Measurements from ENCODE around the gene UGT8. TPM values are rescaled to one million over a fixed set of nuclear protein-coding genes. Genes with fewer than 3 reads are reported as not detected.

Gene UGT8
- total RNA-seq, 1 experiment from 2014 or later: 1.2 TPM

DNA sequence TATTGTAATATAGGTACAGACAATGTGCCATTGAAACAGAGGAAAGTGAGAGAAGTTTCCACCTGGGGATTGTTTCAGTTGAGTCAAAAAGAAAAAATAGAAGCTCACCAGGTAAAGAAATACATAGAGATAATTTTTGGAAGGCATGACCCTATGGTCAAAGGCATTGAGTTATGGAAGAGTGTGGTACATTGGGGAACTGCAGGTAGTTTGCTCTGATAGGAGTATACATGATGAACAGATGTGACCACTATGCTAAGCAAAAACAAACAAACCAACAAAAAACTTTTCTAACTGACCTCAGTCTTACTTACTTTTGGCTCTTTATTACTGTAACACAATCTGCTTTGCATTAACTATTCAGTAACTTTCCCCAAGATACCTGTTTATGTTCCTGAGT, 85.9 kb downstream of the UGT8 start:
- Histone ChIP-seq H3K9me3 (ENCODE audit: low read depth, low read length, poor library complexity, severe bottlenecking) (no peaks in the 10 kb centered on the region), H3K27me3 (replicated peaks; ENCODE audit: insufficient read depth, low read depth, low read length, poor library complexity) (no peaks in the 10 kb centered on the region), H3K4me1 (ENCODE audit: insufficient read depth, low read length, poor library complexity, severe bottlenecking) (no peaks in the 10 kb centered on the region), H3K36me3 (ENCODE audit: insufficient read depth, low read length, poor library complexity, severe bottlenecking) (no peaks in the 10 kb centered on the region), H3K27ac (ENCODE audit: low read depth, low read length, poor library complexity, severe bottlenecking) (no peak overlapping the region), H3K4me3 (ENCODE audit: low read depth, low read length, poor library complexity, severe bottlenecking) (no peak overlapping the region)
- no peak for TF ChIP-seq EZH2 (IDR thresholded peaks at IDR 0.05; ENCODE audit: borderline replicate concordance, low read depth, low read length, poor library complexity, severe bottlenecking)
- no peak for TF ChIP-seq CTCF (conservative IDR thresholded peaks at IDR 0.05; ENCODE audit: low read depth, low read length)
- POLR2A ChIA-PET (ENCODE audit: low non-redundant PET): no interaction called here
- BruUV-seq (replicated peaks): no TSS peak
- CTCF ChIA-PET: no interaction called here
- intact Hi-C loops (cut with micrococcal nuclease; ENCODE audit: unreplicated experiment): no loop called here
- DNase-seq (ENCODE audit: low spot score): no peak

DNA sequence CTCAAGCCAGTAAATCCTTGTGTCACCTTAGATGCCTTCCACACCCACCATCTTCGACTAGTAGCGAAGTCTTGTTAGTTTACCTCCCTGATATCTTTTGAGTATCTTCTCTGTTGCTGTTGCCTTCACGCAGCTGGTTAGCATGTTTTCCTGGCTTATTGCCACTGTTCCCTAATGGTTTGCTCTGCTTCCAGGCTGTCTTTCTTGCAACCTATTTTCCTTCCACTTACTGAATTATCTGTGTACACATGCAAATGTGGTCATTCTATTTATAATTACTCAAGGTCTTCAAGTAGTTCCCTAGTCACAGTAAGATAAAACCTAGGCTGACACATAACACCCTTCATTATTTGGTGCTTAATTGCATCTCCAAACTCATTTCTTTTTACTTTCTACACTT, 89.5 kb downstream of the UGT8 start:
- POLR2A ChIA-PET (ENCODE audit: low non-redundant PET): no interaction called here
- Histone ChIP-seq H3K4me1 (ENCODE audit: insufficient read depth, low read length, poor library complexity, severe bottlenecking) (no peaks in the 10 kb centered on the region), H3K4me3 (ENCODE audit: low read depth, low read length, poor library complexity, severe bottlenecking) (no peak overlapping the region), H3K9me3 (ENCODE audit: low read depth, low read length, poor library complexity, severe bottlenecking) (no peaks in the 10 kb centered on the region), H3K27me3 (replicated peaks; ENCODE audit: insufficient read depth, low read depth, low read length, poor library complexity) (no peaks in the 10 kb centered on the region), H3K36me3 (ENCODE audit: insufficient read depth, low read length, poor library complexity, severe bottlenecking) (no peaks in the 10 kb centered on the region), H3K27ac (ENCODE audit: low read depth, low read length, poor library complexity, severe bottlenecking) (no peak overlapping the region)
- intact Hi-C loops (cut with micrococcal nuclease; ENCODE audit: unreplicated experiment): no loop called here
- TF ChIP-seq CTCF (conservative IDR thresholded peaks at IDR 0.05; ENCODE audit: low read depth, low read length) (no peak), EZH2 (IDR thresholded peaks at IDR 0.05; ENCODE audit: borderline replicate concordance, low read depth, low read length, poor library complexity, severe bottlenecking) (no peak)
- CTCF ChIA-PET: no interaction called here
- no TSS peak for BruUV-seq (replicated peaks)
- no peak for DNase-seq (ENCODE audit: low spot score)

GRCh38 chr4:114690571-114690970, 92.0 kb downstream of the UGT8 start:
- CTCF ChIA-PET: no interaction called here
- no peaks in the 10 kb centered on the region for H3K36me3 ChIP-seq (ENCODE audit: insufficient read depth, low read length, poor library complexity, severe bottlenecking)
- H3K4me1 ChIP-seq (ENCODE audit: insufficient read depth, low read length, poor library complexity, severe bottlenecking): peaks cover 6% of the 10 kb centered on the region
- DNase-seq (ENCODE audit: low spot score): no peak
- POLR2A ChIA-PET (ENCODE audit: low non-redundant PET): no interaction called here
- no peaks in the 10 kb centered on the region for H3K9me3 ChIP-seq (ENCODE audit: low read depth, low read length, poor library complexity, severe bottlenecking)
- no peak overlapping the region for H3K4me3 ChIP-seq (ENCODE audit: low read depth, low read length, poor library complexity, severe bottlenecking)
- no TSS peak for BruUV-seq (replicated peaks)
- no peak overlapping the region for H3K27ac ChIP-seq (ENCODE audit: low read depth, low read length, poor library complexity, severe bottlenecking)
- TF ChIP-seq EZH2 (IDR thresholded peaks at IDR 0.05; ENCODE audit: borderline replicate concordance, low read depth, low read length, poor library complexity, severe bottlenecking) (no peak), CTCF (conservative IDR thresholded peaks at IDR 0.05; ENCODE audit: low read depth, low read length) (no peak)
- no peaks in the 10 kb centered on the region for H3K27me3 ChIP-seq (replicated peaks; ENCODE audit: insufficient read depth, low read depth, low read length, poor library complexity)
- intact Hi-C loops (cut with micrococcal nuclease; ENCODE audit: unreplicated experiment): loop anchor here (10.0 kb wide), 2 partner anchors 736 to 1416 kb away; no protein-coding TSS in a partner anchor
